ENCODE data around the gene ATG101. TPM values are rescaled to one million over a fixed set of nuclear protein-coding genes. Genes with fewer than 3 reads are reported as not detected.

The ATG101 gene
- total and polyA plus RNA-seq, 2 of the 13 experiments (the other 11 are each of a cell fraction or from before 2014, with no cell fraction given), result 58.2 to 67.7 TPM

DNA sequence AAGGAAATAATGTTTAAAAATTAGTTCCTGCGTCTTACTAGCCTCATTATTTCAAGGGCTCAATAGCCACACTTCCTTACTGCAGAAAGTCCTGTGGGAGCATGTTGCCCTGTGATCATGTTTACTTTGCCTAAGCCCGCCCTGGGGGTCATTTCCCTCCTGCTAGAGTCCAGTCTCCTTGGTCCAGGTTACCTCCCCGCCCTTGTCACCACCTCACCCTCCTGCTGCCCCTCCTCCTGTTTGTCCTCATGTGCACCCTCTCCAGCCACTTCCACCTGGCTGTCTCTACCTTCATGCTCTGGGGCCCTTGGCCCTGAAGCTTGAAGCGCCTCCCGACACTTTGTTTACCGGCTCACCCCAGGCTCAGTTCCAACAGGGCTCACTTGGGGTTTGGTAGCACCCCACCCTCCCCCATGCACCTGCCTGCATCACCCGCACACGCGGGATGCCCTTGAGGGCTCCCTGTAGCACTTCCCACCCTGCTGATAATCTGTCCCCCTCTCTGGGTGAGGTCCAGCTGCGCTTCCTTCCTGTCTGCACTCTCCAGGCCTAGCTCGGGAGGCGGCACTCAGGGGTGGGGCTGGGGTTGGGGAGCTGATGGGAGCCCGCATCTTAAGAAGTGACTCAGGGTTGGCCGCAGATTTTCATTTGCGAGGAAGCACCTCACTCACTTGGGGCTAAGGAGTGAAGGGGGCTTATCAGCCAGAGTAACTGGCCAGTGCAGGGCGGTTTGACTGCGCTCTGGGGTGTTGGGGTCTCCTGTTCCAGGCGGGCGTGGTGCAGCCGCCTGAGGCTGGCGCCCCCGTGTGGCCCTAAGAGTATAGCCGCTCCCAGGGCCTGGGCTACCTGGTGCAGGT lies 49.8 kb downstream of the ATG101 start (continued):
- TF ChIP-seq, protein P1, sequence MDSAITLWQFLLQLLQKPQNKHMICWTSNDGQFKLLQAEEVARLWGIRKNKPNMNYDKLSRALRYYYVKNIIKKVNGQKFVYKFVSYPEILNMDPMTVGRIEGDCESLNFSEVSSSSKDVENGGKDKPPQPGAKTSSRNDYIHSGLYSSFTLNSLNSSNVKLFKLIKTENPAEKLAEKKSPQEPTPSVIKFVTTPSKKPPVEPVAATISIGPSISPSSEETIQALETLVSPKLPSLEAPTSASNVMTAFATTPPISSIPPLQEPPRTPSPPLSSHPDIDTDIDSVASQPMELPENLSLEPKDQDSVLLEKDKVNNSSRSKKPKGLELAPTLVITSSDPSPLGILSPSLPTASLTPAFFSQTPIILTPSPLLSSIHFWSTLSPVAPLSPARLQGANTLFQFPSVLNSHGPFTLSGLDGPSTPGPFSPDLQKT (CRISPR knock-in tag; IDR thresholded peaks at IDR 0.05; ENCODE audit: borderline replicate concordance), result no peak
- no peak for TF ChIP-seq SP2 (CRISPR knock-in tag; IDR thresholded peaks at IDR 0.05)
- no peak for TF ChIP-seq ZBTB3 (CRISPR knock-in tag; IDR thresholded peaks at IDR 0.05; ENCODE audit: borderline replicate concordance, low read depth)
- no peak for TF ChIP-seq ZFP36L2 (CRISPR knock-in tag; IDR thresholded peaks at IDR 0.05)
- TF ChIP-seq ZNF563 (CRISPR knock-in tag; IDR thresholded peaks at IDR 0.05), result peak; percentile 26; the same call in 1 of the 2 replicates
- TF ChIP-seq NFKBIZ (CRISPR knock-in tag; IDR thresholded peaks at IDR 0.05), result no peak
- TF ChIP-seq ZNF737 (CRISPR knock-in tag; IDR thresholded peaks at IDR 0.05; ENCODE audit: borderline replicate concordance), result no peak
- no peak for TF ChIP-seq ZNF660 (CRISPR knock-in tag; IDR thresholded peaks at IDR 0.05; ENCODE audit: borderline replicate concordance, low read depth)
- peak; percentile 51; the same call in 1 of the 2 replicates for TF ChIP-seq ZNF503 (CRISPR knock-in tag; IDR thresholded peaks at IDR 0.05)
- no peak for TF ChIP-seq ZNF781 (CRISPR knock-in tag; IDR thresholded peaks at IDR 0.05; ENCODE audit: borderline replicate concordance, not compliant biosample characterization)
- TF ChIP-seq, protein P2, sequence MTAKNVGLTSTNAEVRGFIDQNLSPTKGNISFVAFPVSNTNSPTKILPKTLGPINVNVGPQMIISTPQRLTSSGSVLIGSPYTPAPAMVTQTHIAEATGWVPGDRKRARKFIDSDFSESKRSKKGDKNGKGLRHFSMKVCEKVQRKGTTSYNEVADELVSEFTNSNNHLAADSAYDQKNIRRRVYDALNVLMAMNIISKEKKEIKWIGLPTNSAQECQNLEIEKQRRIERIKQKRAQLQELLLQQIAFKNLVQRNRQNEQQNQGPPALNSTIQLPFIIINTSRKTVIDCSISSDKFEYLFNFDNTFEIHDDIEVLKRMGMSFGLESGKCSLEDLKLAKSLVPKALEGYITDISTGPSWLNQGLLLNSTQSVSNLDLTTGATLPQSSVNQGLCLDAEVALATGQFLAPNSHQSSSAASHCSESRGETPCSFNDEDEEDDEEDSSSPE (CRISPR knock-in tag; IDR thresholded peaks at IDR 0.05), result peak; percentile 83
- 0 out of 2 replicates have a peak, but pooled peaks have one; percentile 36 for TF ChIP-seq ZNF547 (CRISPR knock-in tag; IDR thresholded peaks at IDR 0.05)
- no peak for TF ChIP-seq SP4 (CRISPR knock-in tag; IDR thresholded peaks at IDR 0.05)
- TF ChIP-seq, protein P3, sequence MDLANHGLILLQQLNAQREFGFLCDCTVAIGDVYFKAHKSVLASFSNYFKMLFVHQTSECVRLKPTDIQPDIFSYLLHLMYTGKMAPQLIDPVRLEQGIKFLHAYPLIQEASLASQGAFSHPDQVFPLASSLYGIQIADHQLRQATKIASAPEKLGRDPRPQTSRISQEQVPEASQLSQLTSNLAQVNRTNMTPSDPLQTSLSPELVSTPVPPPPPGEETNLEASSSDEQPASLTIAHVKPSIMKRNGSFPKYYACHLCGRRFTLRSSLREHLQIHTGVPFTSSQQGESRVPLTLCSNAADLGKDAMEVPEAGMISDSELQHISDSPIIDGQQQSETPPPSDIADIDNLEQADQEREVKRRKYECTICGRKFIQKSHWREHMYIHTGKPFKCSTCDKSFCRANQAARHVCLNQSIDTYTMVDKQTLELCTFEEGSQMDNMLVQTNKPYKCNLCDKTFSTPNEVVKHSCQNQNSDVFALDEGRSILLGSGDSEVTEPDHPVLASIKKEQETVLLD (CRISPR knock-in tag; IDR thresholded peaks at IDR 0.05; ENCODE audit: low read depth), result no peak
- no peak; the same call in 1 of the 2 replicates for TF ChIP-seq ZBTB38 (CRISPR knock-in tag; IDR thresholded peaks at IDR 0.05)
- no peak for TF ChIP-seq ZC3H4 (CRISPR knock-in tag; IDR thresholded peaks at IDR 0.05; ENCODE audit: borderline replicate concordance)
- no peak for TF ChIP-seq FOXC1 (CRISPR knock-in tag; IDR thresholded peaks at IDR 0.05; ENCODE audit: borderline replicate concordance)
- no peak for TF ChIP-seq ZNF550 (CRISPR knock-in tag; IDR thresholded peaks at IDR 0.05; ENCODE audit: borderline replicate concordance)
- no peak for TF ChIP-seq GPBP1L1 (CRISPR knock-in tag; IDR thresholded peaks at IDR 0.05)
- TF ChIP-seq, protein P4, sequence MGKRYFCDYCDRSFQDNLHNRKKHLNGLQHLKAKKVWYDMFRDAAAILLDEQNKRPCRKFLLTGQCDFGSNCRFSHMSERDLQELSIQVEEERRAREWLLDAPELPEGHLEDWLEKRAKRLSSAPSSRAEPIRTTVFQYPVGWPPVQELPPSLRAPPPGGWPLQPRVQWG (CRISPR knock-in tag; IDR thresholded peaks at IDR 0.05; ENCODE audit: borderline replicate concordance, low read depth), result no peak
- no peak for TF ChIP-seq CBX5 (CRISPR knock-in tag; IDR thresholded peaks at IDR 0.05; ENCODE audit: borderline replicate concordance)

Data from HepG2 (cell line).